ENCODE data around the gene NAALADL1. TPM values are rescaled to one million over a fixed set of nuclear protein-coding genes. Genes with fewer than 3 reads are reported as not detected.

Gene NAALADL1
- total and polyA plus RNA-seq, 2 experiments from 2014 or later, result 0.13 TPM; not detected in 1

- Histone ChIP-seq H3K9me2 (replicated peaks; ENCODE audit: insufficient read depth) (no peaks in the 10 kb centered on the region), H4K20me1 (ENCODE audit: insufficient read depth, poor library complexity, severe bottlenecking) (no peaks in the 10 kb centered on the region), H3K9me3 (ENCODE audit: low read depth) (no peaks in the 10 kb centered on the region), H2AFZ (no peak overlapping the region), H3K27me3 (no peaks in the 10 kb centered on the region), H3K36me3 (replicated peaks; ENCODE audit: insufficient read depth, low read depth) (no peaks in the 10 kb centered on the region), H3K4me3 (no peak overlapping the region), H3K27ac (no peak overlapping the region), H3K4me1 (ENCODE audit: insufficient read depth) (peaks cover 13% of the 10 kb centered on the region), H3K79me2 (no peaks in the 10 kb centered on the region), H3K4me2 (no peak overlapping the region)
- TF ChIP-seq EZH2 (IDR thresholded peaks at IDR 0.05; ENCODE audit: borderline replicate concordance), result no peak
- no peak for TF ChIP-seq EZH2phosphoT487 (IDR thresholded peaks at IDR 0.05; ENCODE audit: low read depth, severe bottlenecking, unreplicated experiment)
- no peak for TF ChIP-seq CTCF (IDR thresholded peaks at IDR 0.05; ENCODE audit: poor library complexity)
- no peak for DNase-seq (ENCODE audit: low spot score)
- 73% methylated on average over 7 of the region's 7 CpGs for WGBS (ENCODE audit: low lambda C conversion rate, missing lambda C conversion rate)
Measured at GRCh38 chr11:65003282-65003681, 55.1 kb downstream of the NAALADL1 start.

GRCh38 chr11:65002706-65003105, 55.6 kb downstream of the NAALADL1 start:
- WGBS (ENCODE audit: low lambda C conversion rate, missing lambda C conversion rate), result 77% methylated on average over 5 of the region's 5 CpGs
- Histone ChIP-seq H3K4me1 (ENCODE audit: insufficient read depth) (peaks cover 19% of the 10 kb centered on the region), H3K36me3 (replicated peaks; ENCODE audit: insufficient read depth, low read depth) (no peaks in the 10 kb centered on the region), H3K9me3 (ENCODE audit: low read depth) (no peaks in the 10 kb centered on the region), H3K4me3 (no peak overlapping the region), H2AFZ (no peak overlapping the region), H3K27ac (no peak overlapping the region), H3K9me2 (replicated peaks; ENCODE audit: insufficient read depth) (no peaks in the 10 kb centered on the region), H3K27me3 (no peaks in the 10 kb centered on the region), H3K4me2 (no peak overlapping the region), H3K79me2 (no peaks in the 10 kb centered on the region), H4K20me1 (ENCODE audit: insufficient read depth, poor library complexity, severe bottlenecking) (no peaks in the 10 kb centered on the region)
- TF ChIP-seq EZH2 (IDR thresholded peaks at IDR 0.05; ENCODE audit: borderline replicate concordance), result no peak
- TF ChIP-seq CTCF (IDR thresholded peaks at IDR 0.05; ENCODE audit: poor library complexity), result no peak
- no peak for TF ChIP-seq EZH2phosphoT487 (IDR thresholded peaks at IDR 0.05; ENCODE audit: low read depth, severe bottlenecking, unreplicated experiment)
- no peak for DNase-seq (ENCODE audit: low spot score)

- H3K27me3 ChIP-seq, result no peaks in the 10 kb centered on the region
- no peaks in the 10 kb centered on the region for H4K20me1 ChIP-seq (ENCODE audit: insufficient read depth, poor library complexity, severe bottlenecking)
- no peak for DNase-seq (ENCODE audit: low spot score)
- H3K9me2 ChIP-seq (replicated peaks; ENCODE audit: insufficient read depth), result no peaks in the 10 kb centered on the region
- H3K4me3 ChIP-seq, result no peak overlapping the region
- no peaks in the 10 kb centered on the region for H3K9me3 ChIP-seq (ENCODE audit: low read depth)
- TF ChIP-seq EZH2 (IDR thresholded peaks at IDR 0.05; ENCODE audit: borderline replicate concordance) (no peak), CTCF (IDR thresholded peaks at IDR 0.05; ENCODE audit: poor library complexity) (no peak), EZH2phosphoT487 (IDR thresholded peaks at IDR 0.05; ENCODE audit: low read depth, severe bottlenecking, unreplicated experiment) (no peak)
- peaks cover 26% of the 10 kb centered on the region for H3K4me1 ChIP-seq (ENCODE audit: insufficient read depth)
- H3K36me3 ChIP-seq (replicated peaks; ENCODE audit: insufficient read depth, low read depth), result no peaks in the 10 kb centered on the region
- no peak overlapping the region for H2AFZ ChIP-seq
- peak overlapping the region; percentile 51 for H3K4me2 ChIP-seq
- H3K27ac ChIP-seq, result peak overlapping the region; percentile 99
- 53% methylated on average over 1 of the region's 1 CpG for whole genome bisulfite sequencing (ENCODE audit: low lambda C conversion rate, missing lambda C conversion rate)
- no peaks in the 10 kb centered on the region for H3K79me2 ChIP-seq
Measured at GRCh38 chr11:64999478-64999877, 58.9 kb downstream of the NAALADL1 start.

Data from hepatocyte (in vitro differentiated cells).